ENCODE results near the gene PIWIL1.

- TF ChIP-seq, protein P1, sequence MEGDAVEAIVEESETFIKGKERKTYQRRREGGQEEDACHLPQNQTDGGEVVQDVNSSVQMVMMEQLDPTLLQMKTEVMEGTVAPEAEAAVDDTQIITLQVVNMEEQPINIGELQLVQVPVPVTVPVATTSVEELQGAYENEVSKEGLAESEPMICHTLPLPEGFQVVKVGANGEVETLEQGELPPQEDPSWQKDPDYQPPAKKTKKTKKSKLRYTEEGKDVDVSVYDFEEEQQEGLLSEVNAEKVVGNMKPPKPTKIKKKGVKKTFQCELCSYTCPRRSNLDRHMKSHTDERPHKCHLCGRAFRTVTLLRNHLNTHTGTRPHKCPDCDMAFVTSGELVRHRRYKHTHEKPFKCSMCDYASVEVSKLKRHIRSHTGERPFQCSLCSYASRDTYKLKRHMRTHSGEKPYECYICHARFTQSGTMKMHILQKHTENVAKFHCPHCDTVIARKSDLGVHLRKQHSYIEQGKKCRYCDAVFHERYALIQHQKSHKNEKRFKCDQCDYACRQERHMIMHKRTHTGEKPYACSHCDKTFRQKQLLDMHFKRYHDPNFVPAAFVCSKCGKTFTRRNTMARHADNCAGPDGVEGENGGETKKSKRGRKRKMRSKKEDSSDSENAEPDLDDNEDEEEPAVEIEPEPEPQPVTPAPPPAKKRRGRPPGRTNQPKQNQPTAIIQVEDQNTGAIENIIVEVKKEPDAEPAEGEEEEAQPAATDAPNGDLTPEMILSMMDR (IDR thresholded peaks at IDR 0.05) = no peak
- no peak for TF ChIP-seq POLR2A (IDR thresholded peaks at IDR 0.05)
- TF ChIP-seq POLR2AphosphoS5 (IDR thresholded peaks at IDR 0.05) = peak in 1 of 2 donors; percentile 6
- TF ChIP-seq EP300 (IDR thresholded peaks at IDR 0.05) = peak in 1 of 4 donors; percentile 29
Observed at GRCh38 chr12:130398100-130398848, 60.6 kb downstream of the PIWIL1 start.

Measured in upper lobe of left lung (tissue), 4 donors.